ENCODE data around the gene POLR3A. TPM values are rescaled to one million over a fixed set of nuclear protein-coding genes. Genes with fewer than 3 reads are reported as not detected.

The POLR3A gene
- polyA plus RNA-seq, 3 donors from 2014 or later: 3.4 to 13.5 (median 5.8) TPM

Other genes starting within 250 kb of the POLR3A start
- gene DLG5, start 102.8 kb downstream of the POLR3A start, polyA plus RNA-seq: 1 to 10 TPM; 1.6 to 3.7 (median 1.9) TPM
- 1,000 to 10,000 TPM in 1 of 3 donors, 100 to 1,000 TPM in 2; 531 to 1,299 (median 721) TPM for gene RPS24, start 4.3 kb upstream of the POLR3A start, polyA plus RNA-seq